WTC11 (cell line): ENCODE data around the gene TREM2. TPM values are rescaled to one million over a fixed set of nuclear protein-coding genes. Genes with fewer than 3 reads are reported as not detected.

ENCODE experiments used
- ATAC-seq: fragments of 200-7000 bp; cut with Tn5 transposase; 2 replicates; pipeline ENCODE4 v1.10.0; 2021; ENCODE audit warnings: mild to moderate bottlenecking, moderate library complexity
- CTCF ChIA-PET: fragments of 300-600 bp; sonication (Branson Sonifier 250); formaldehyde crosslinking; loops from one replicate; lab custom pipeline; 2021; ENCODE audit warnings: antibody characterized with exemption; lab: Charles Lee
- POLR2A ChIA-PET: fragments of 350-600 bp; sonication (Branson Sonifier 250); formaldehyde crosslinking; loops from one replicate; lab custom pipeline; 2021; ENCODE audit warnings: antibody characterized with exemption; lab: Charles Lee
- DNase-seq: peaks from one replicate; pipeline ENCODE4 v3.0.0; 2021; ENCODE audit warnings: low spot score
- H3K27ac Mint-ChIP-seq: 2 replicates; pipeline ENCODE4 v1.8.0; 2021; ENCODE audit warnings: mixed read lengths
- H3K27me3 Mint-ChIP-seq: 2 replicates; pipeline ENCODE4 v1.8.0; 2021; ENCODE audit warnings: low read depth, mild to moderate bottlenecking, moderate library complexity, mixed read lengths
- H3K36me3 Mint-ChIP-seq: 2 replicates; pipeline ENCODE4 v1.8.0; 2021; ENCODE audit warnings: mixed read lengths
- H3K4me1 Mint-ChIP-seq: 2 replicates; pipeline ENCODE4 v1.8.0; 2022; ENCODE audit warnings: mixed read lengths
- H3K4me3 Mint-ChIP-seq: 2 replicates; pipeline ENCODE4 v1.8.0; 2021; ENCODE audit warnings: mild to moderate bottlenecking, moderate library complexity, mixed read lengths
- H3K9me3 Mint-ChIP-seq: 2 replicates; pipeline ENCODE4 v1.8.0; 2021; ENCODE audit warnings: mixed read lengths
- GRHL2 ChIP-seq: fragments of 250-450 bp; sonication (Bioruptor Pico); IDR thresholded peaks from 2 replicates; pipeline ENCODE4 v1.8.0; 2022; ENCODE audit warnings: mild to moderate bottlenecking, moderate library complexity; ENCODE audit not compliant: insufficient replicate concordance, severe bottlenecking
- HMGXB4 ChIP-seq: sonication (generic); formaldehyde crosslinking; IDR thresholded peaks from 2 replicates; pipeline ENCODE4 v1.8.1; 2023; ENCODE audit warnings: mild to moderate bottlenecking, moderate library complexity, missing genetic modification reagents
- IRF2 ChIP-seq: sonication (generic); formaldehyde crosslinking; IDR thresholded peaks from 2 replicates; pipeline ENCODE4 v1.8.0; 2022; ENCODE audit warnings: low read depth, missing genetic modification reagents, borderline replicate concordance
- JAZF1 ChIP-seq: fragments of 250-450 bp; sonication (Bioruptor Pico); IDR thresholded peaks from 2 replicates; pipeline ENCODE4 v1.9.0; 2021; ENCODE audit warnings: moderate library complexity, mild to moderate bottlenecking, inconsistent platforms
- JUN ChIP-seq: sonication (generic); formaldehyde crosslinking; IDR thresholded peaks from 2 replicates; pipeline ENCODE4 v1.8.0; 2023; ENCODE audit warnings: mild to moderate bottlenecking, missing genetic modification reagents
- MLX ChIP-seq: sonication (generic); formaldehyde crosslinking; IDR thresholded peaks from 2 replicates; pipeline ENCODE4 v1.8.1; 2023; ENCODE audit warnings: mild to moderate bottlenecking, missing genetic modification reagents, moderate library complexity
- MXD4 ChIP-seq: fragments of 250-450 bp; sonication (Bioruptor Pico); IDR thresholded peaks from 2 replicates; pipeline ENCODE4 v1.8.0; 2021; ENCODE audit warnings: mild to moderate bottlenecking, moderate library complexity, borderline replicate concordance
- OVOL2 ChIP-seq: fragments of 250-450 bp; sonication (Bioruptor Pico); IDR thresholded peaks from 2 replicates; pipeline ENCODE4 v1.9.0; 2021; ENCODE audit warnings: mild to moderate bottlenecking, borderline replicate concordance
- RELA ChIP-seq: sonication (generic); formaldehyde crosslinking; IDR thresholded peaks from 2 replicates; pipeline ENCODE4 v1.8.1; 2022; ENCODE audit warnings: missing genetic modification reagents, mild to moderate bottlenecking, borderline replicate concordance
- SP1 ChIP-seq: sonication (generic); formaldehyde crosslinking; conservative IDR thresholded peaks from 2 replicates; pipeline ENCODE4 v1.8.1; 2022; ENCODE audit warnings: missing genetic modification reagents
- TEAD1 ChIP-seq: sonication (generic); formaldehyde crosslinking; IDR thresholded peaks from 2 replicates; pipeline ENCODE4 v1.8.0; 2022; ENCODE audit warnings: mild to moderate bottlenecking, missing genetic modification reagents
- USF1 ChIP-seq: sonication (generic); formaldehyde crosslinking; IDR thresholded peaks from 2 replicates; pipeline ENCODE4 v1.8.0; 2022; ENCODE audit warnings: mild to moderate bottlenecking, missing genetic modification reagents
- ZNF532 ChIP-seq: fragments of 250-450 bp; sonication (Bioruptor Pico); IDR thresholded peaks from 2 replicates; pipeline ENCODE4 v1.9.0; 2021; ENCODE audit warnings: mild to moderate bottlenecking, borderline replicate concordance
- total RNA-seq: library from RNA; stranded (reverse); gene quantifications from 3 replicates; pipeline ENCODE4 v1.2.3, GENCODE V29; 2021
- TF ChIP-seq, protein P1 (sequence below): sonication (generic); formaldehyde crosslinking; IDR thresholded peaks from 2 replicates; pipeline ENCODE4 v1.8.1; 2023; ENCODE audit warnings: mild to moderate bottlenecking, missing genetic modification reagents, moderate library complexity
- TF ChIP-seq, protein P2 (sequence below): fragments of 250-450 bp; sonication (Bioruptor Pico); IDR thresholded peaks from 2 replicates; pipeline ENCODE4 v1.8.0; 2021; ENCODE audit warnings: mild to moderate bottlenecking
- TF ChIP-seq, protein P3 (sequence below): fragments of 250-450 bp; sonication (Bioruptor Pico); IDR thresholded peaks from 2 replicates; pipeline ENCODE4 v1.9.0; 2021; ENCODE audit warnings: moderate library complexity, mild to moderate bottlenecking, inconsistent platforms, borderline replicate concordance
- TF ChIP-seq, protein P4 (sequence below): sonication (generic); formaldehyde crosslinking; IDR thresholded peaks from 2 replicates; pipeline ENCODE4 v1.8.0; 2023; ENCODE audit warnings: missing genetic modification reagents, mild to moderate bottlenecking, borderline replicate concordance
- TF ChIP-seq, protein P5 (sequence below): sonication (generic); formaldehyde crosslinking; conservative IDR thresholded peaks from 2 replicates; pipeline ENCODE4 v1.8.1; 2022; ENCODE audit warnings: mild to moderate bottlenecking, missing genetic modification reagents

The TREM2 gene
- total RNA-seq, 1 experiment from 2014 or later, result not detected

GRCh38 chr6:41199552-41200246, 36.8 kb upstream of the TREM2 start (continued):
- TF ChIP-seq MLX (no peak), HMGXB4 (no peak)

DNA sequence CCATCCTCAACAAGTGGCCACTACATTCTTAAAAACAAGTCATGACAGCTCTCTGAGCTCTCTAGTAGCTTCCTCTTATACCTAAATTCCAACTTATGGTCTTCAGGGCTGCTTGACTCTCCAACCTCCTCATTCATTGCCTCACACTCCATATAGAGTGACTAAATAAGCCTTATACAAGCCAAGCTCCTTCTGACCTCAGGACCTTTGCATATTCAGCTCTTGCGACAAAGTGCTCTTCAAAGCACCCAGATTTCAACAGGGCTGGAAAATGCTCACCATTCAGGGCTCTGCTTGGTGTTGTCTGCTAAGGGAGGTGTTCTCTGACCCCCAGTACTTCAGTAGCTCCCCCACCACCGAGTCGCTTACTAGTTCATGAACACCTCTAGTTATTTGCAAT, 34.3 kb upstream of the TREM2 start:
- H3K27me3 Mint-ChIP-seq, result peaks cover 7% of the 10 kb centered on the region
- H3K4me3 Mint-ChIP-seq, result no peak overlapping the region
- ATAC-seq (no peak), DNase-seq (no peak)
- no peak overlapping the region for H3K27ac Mint-ChIP-seq
- CTCF ChIA-PET, result interaction anchor here (1.1 to 1.3 kb wide), 2 partner anchors 15 to 170 kb away, joined by 3 to 5 read pairs; no protein-coding TSS in a partner anchor
- H3K36me3 Mint-ChIP-seq, result no peaks in the 10 kb centered on the region
- peaks cover 22% of the 10 kb centered on the region for H3K4me1 Mint-ChIP-seq
- POLR2A ChIA-PET, result no interaction called here
- no peaks in the 10 kb centered on the region for H3K9me3 Mint-ChIP-seq
- TF ChIP-seq ZNF532 (CRISPR knock-in tag), result no peak
- no peak for TF ChIP-seq JAZF1
- TF ChIP-seq, protein P1, sequence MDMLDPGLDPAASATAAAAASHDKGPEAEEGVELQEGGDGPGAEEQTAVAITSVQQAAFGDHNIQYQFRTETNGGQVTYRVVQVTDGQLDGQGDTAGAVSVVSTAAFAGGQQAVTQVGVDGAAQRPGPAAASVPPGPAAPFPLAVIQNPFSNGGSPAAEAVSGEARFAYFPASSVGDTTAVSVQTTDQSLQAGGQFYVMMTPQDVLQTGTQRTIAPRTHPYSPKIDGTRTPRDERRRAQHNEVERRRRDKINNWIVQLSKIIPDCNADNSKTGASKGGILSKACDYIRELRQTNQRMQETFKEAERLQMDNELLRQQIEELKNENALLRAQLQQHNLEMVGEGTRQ (CRISPR knock-in tag), result no peak
- no peak for TF ChIP-seq TEAD1 (CRISPR knock-in tag)
- TF ChIP-seq JUN (CRISPR knock-in tag), result no peak
- no peak for TF ChIP-seq OVOL2 (CRISPR knock-in tag)
- no peak for TF ChIP-seq MXD4 (CRISPR knock-in tag)
- TF ChIP-seq, protein P2, sequence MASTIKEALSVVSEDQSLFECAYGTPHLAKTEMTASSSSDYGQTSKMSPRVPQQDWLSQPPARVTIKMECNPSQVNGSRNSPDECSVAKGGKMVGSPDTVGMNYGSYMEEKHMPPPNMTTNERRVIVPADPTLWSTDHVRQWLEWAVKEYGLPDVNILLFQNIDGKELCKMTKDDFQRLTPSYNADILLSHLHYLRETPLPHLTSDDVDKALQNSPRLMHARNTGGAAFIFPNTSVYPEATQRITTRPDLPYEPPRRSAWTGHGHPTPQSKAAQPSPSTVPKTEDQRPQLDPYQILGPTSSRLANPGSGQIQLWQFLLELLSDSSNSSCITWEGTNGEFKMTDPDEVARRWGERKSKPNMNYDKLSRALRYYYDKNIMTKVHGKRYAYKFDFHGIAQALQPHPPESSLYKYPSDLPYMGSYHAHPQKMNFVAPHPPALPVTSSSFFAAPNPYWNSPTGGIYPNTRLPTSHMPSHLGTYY (CRISPR knock-in tag), result no peak
- no peak for TF ChIP-seq IRF2 (CRISPR knock-in tag)
- TF ChIP-seq GRHL2 (CRISPR knock-in tag), result no peak
- TF ChIP-seq, protein P3, sequence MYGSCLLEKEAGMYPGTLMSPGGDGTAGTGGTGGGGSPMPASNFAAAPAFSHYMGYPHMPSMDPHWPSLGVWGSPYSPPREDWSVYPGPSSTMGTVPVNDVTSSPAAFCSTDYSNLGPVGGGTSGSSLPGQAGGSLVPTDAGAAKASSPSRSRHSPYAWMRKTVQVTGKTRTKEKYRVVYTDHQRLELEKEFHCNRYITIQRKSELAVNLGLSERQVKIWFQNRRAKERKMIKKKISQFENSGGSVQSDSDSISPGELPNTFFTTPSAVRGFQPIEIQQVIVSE (CRISPR knock-in tag), result no peak
- TF ChIP-seq RELA (CRISPR knock-in tag), result no peak
- TF ChIP-seq USF1, result no peak
- TF ChIP-seq, protein P4, sequence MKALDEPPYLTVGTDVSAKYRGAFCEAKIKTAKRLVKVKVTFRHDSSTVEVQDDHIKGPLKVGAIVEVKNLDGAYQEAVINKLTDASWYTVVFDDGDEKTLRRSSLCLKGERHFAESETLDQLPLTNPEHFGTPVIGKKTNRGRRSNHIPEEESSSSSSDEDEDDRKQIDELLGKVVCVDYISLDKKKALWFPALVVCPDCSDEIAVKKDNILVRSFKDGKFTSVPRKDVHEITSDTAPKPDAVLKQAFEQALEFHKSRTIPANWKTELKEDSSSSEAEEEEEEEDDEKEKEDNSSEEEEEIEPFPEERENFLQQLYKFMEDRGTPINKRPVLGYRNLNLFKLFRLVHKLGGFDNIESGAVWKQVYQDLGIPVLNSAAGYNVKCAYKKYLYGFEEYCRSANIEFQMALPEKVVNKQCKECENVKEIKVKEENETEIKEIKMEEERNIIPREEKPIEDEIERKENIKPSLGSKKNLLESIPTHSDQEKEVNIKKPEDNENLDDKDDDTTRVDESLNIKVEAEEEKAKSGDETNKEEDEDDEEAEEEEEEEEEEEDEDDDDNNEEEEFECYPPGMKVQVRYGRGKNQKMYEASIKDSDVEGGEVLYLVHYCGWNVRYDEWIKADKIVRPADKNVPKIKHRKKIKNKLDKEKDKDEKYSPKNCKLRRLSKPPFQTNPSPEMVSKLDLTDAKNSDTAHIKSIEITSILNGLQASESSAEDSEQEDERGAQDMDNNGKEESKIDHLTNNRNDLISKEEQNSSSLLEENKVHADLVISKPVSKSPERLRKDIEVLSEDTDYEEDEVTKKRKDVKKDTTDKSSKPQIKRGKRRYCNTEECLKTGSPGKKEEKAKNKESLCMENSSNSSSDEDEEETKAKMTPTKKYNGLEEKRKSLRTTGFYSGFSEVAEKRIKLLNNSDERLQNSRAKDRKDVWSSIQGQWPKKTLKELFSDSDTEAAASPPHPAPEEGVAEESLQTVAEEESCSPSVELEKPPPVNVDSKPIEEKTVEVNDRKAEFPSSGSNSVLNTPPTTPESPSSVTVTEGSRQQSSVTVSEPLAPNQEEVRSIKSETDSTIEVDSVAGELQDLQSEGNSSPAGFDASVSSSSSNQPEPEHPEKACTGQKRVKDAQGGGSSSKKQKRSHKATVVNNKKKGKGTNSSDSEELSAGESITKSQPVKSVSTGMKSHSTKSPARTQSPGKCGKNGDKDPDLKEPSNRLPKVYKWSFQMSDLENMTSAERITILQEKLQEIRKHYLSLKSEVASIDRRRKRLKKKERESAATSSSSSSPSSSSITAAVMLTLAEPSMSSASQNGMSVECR (CRISPR knock-in tag), result no peak
- TF ChIP-seq, protein P5, sequence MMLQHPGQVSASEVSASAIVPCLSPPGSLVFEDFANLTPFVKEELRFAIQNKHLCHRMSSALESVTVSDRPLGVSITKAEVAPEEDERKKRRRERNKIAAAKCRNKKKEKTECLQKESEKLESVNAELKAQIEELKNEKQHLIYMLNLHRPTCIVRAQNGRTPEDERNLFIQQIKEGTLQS (CRISPR knock-in tag), result no peak
- TF ChIP-seq SP1 (CRISPR knock-in tag), result no peak
